H9 (cell line): ENCODE results near the gene ZNF33A. TPM values are rescaled to one million over a fixed set of nuclear protein-coding genes. Genes with fewer than 3 reads are reported as not detected.

Source experiments
- DNase-seq: peaks from one replicate; pipeline ENCODE4 v3.0.0-alpha.2; 2017
- H2AFZ ChIP-seq: one replicate; pipeline ENCODE4 v1.6.1; 2013; ENCODE audit warnings: mild to moderate bottlenecking, low read length, control low read depth, moderate library complexity
- H2AK5ac ChIP-seq: 2 replicates; pipeline ENCODE4 v1.6.1; 2013; ENCODE audit warnings: low read length, control low read depth, mixed read lengths; ENCODE audit not compliant: insufficient read length
- H2BK120ac ChIP-seq: one replicate; pipeline ENCODE4 v1.6.1; 2013; ENCODE audit warnings: low read depth, mild to moderate bottlenecking, low read length, control low read depth, inconsistent platforms; ENCODE audit not compliant: poor library complexity, severe bottlenecking
- H2BK12ac ChIP-seq: 2 replicates; pipeline ENCODE4 v1.6.1; 2013; ENCODE audit warnings: low read length, control low read depth, mixed read lengths, low read depth; ENCODE audit not compliant: insufficient read length
- H2BK15ac ChIP-seq: 2 replicates; pipeline ENCODE4 v1.6.1; 2013; ENCODE audit warnings: low read depth, low read length, control low read depth
- H2BK20ac ChIP-seq: one replicate; pipeline ENCODE4 v1.6.1; 2013; ENCODE audit warnings: low read depth, mild to moderate bottlenecking, low read length, control low read depth, inconsistent platforms; ENCODE audit not compliant: poor library complexity, severe bottlenecking
- H2BK5ac ChIP-seq: 2 replicates; pipeline ENCODE4 v1.6.1; 2013; ENCODE audit warnings: low read length, control low read depth, mixed read lengths; ENCODE audit not compliant: insufficient read length
- H3K14ac ChIP-seq: 2 replicates; pipeline ENCODE4 v1.6.1; 2013; ENCODE audit warnings: low read length, control low read depth; ENCODE audit not compliant: insufficient read depth
- H3K18ac ChIP-seq: 2 replicates; pipeline ENCODE4 v1.6.1; 2013; ENCODE audit warnings: low read depth, mild to moderate bottlenecking, mixed read lengths, low read length, control low read depth; ENCODE audit not compliant: insufficient read length
- H3K23ac ChIP-seq: 2 replicates; pipeline ENCODE4 v1.6.1; 2013; ENCODE audit warnings: low read length, control low read depth, mixed read lengths, low read depth; ENCODE audit not compliant: insufficient read length
- H3K23me2 ChIP-seq: 2 replicates; pipeline ENCODE4 v1.6.1; 2013; ENCODE audit warnings: low read depth, mild to moderate bottlenecking, mixed read lengths, low read length, control low read depth; ENCODE audit not compliant: insufficient read length, poor library complexity, severe bottlenecking
- H3K27ac ChIP-seq: 2 replicates; pipeline ENCODE4 v1.5.1; 2013; ENCODE audit warnings: low read length, control low read depth, mixed read lengths, low read depth; ENCODE audit not compliant: insufficient read length
- H3K27me3 ChIP-seq: 2 replicates; pipeline ENCODE4 v1.6.1; 2013; ENCODE audit warnings: low read length, control low read depth, inconsistent platforms; ENCODE audit not compliant: insufficient read depth
- H3K4ac ChIP-seq: 2 replicates; pipeline ENCODE4 v1.6.1; 2013; ENCODE audit warnings: low read depth, mild to moderate bottlenecking, control low read depth, inconsistent platforms, low read length, moderate library complexity
- H3K4me1 ChIP-seq: 2 replicates; pipeline ENCODE4 v1.6.1; 2013; ENCODE audit warnings: low read length, control low read depth, inconsistent platforms; ENCODE audit not compliant: insufficient read depth
- H3K4me2 ChIP-seq: 2 replicates; pipeline ENCODE4 v1.6.1; 2013; ENCODE audit warnings: low read length, control low read depth, mixed read lengths; ENCODE audit not compliant: insufficient read length, insufficient read depth
- H3K56ac ChIP-seq: 2 replicates; pipeline ENCODE4 v1.6.1; 2013; ENCODE audit warnings: low read depth, mild to moderate bottlenecking, mixed read lengths, low read length, control low read depth; ENCODE audit not compliant: insufficient read length
- H3K79me1 ChIP-seq: 2 replicates; pipeline ENCODE4 v1.6.1; 2013; ENCODE audit warnings: low read depth, mild to moderate bottlenecking, moderate library complexity, low read length, control low read depth, inconsistent platforms; ENCODE audit not compliant: insufficient read depth, poor library complexity, severe bottlenecking
- H3K79me2 ChIP-seq: 2 replicates; pipeline ENCODE4 v1.6.1; 2013; ENCODE audit warnings: low read length, control low read depth, inconsistent platforms; ENCODE audit not compliant: insufficient read depth
- H3K9ac ChIP-seq: 2 replicates; pipeline ENCODE4 v1.6.1; 2013; ENCODE audit warnings: low read length, control low read depth, mixed read lengths; ENCODE audit not compliant: insufficient read length; ENCODE audit errors: extremely low read depth
- H3K9me3 ChIP-seq: one replicate; pipeline ENCODE4 v1.6.1; 2013; ENCODE audit warnings: low read depth, low read length, inconsistent platforms; ENCODE audit not compliant: control insufficient read depth
- H3T11ph ChIP-seq: one replicate; pipeline ENCODE4 v1.6.1; 2013; ENCODE audit warnings: mild to moderate bottlenecking, low read length, control low read depth, inconsistent platforms
- H4K20me1 ChIP-seq: one replicate; pipeline ENCODE4 v1.6.1; 2013; ENCODE audit not compliant: control insufficient read depth, insufficient read length, insufficient read depth
- H4K5ac ChIP-seq: 2 replicates; pipeline ENCODE4 v1.6.1; 2013; ENCODE audit warnings: low read depth, mild to moderate bottlenecking, mixed read lengths, low read length, control low read depth; ENCODE audit not compliant: insufficient read length
- H4K8ac ChIP-seq: replicated peaks from 2 replicates; pipeline ENCODE4 v1.6.1; 2013; ENCODE audit warnings: low read length, control low read depth, mixed read lengths, low read depth; ENCODE audit not compliant: insufficient read length
- H4K91ac ChIP-seq: 2 replicates; pipeline ENCODE4 v1.6.1; 2013; ENCODE audit warnings: low read depth, mild to moderate bottlenecking, moderate library complexity, mixed read lengths, low read length, control low read depth; ENCODE audit not compliant: insufficient read length
- H3K27ac Mint-ChIP-seq, 3 experiments: 2 replicates in 2 of 3; 3 replicates in 1 of 3; pipeline ENCODE4 v1.8.0; 2020 to 2021; ENCODE audit warnings: mixed read lengths in 3 of 3, mild to moderate bottlenecking in 1 of 3, moderate library complexity in 1 of 3
- H3K27me3 Mint-ChIP-seq: 2 replicates; pipeline ENCODE4 v1.8.0; 2021; ENCODE audit warnings: low read depth, mild to moderate bottlenecking, moderate library complexity, mixed read lengths
- H3K36me3 Mint-ChIP-seq, 3 experiments: 2 replicates in 2 of 3; 3 replicates in 1 of 3; pipeline ENCODE4 v1.8.0; 2020 to 2021; ENCODE audit warnings: low read depth in 3 of 3, mixed read lengths in 3 of 3; ENCODE audit not compliant: insufficient read depth in 1 of 3
- H3K4me1 Mint-ChIP-seq, 2 experiments: 2 replicates each; pipeline ENCODE4 v1.8.0; 2020; ENCODE audit warnings: mixed read lengths in 2 of 2
- H3K4me3 Mint-ChIP-seq, 2 experiments: 2 replicates in 1 of 2; 3 replicates in 1 of 2; pipeline ENCODE4 v1.8.0; 2020 to 2021; ENCODE audit warnings: mild to moderate bottlenecking in 2 of 2, mixed read lengths in 2 of 2, moderate library complexity in 1 of 2
- H3K9me3 Mint-ChIP-seq, 2 experiments: 2 replicates in 1 of 2; 3 replicates in 1 of 2; pipeline ENCODE4 v1.8.0; 2020; ENCODE audit warnings: mild to moderate bottlenecking in 2 of 2, mixed read lengths in 2 of 2, moderate library complexity in 1 of 2
- CTCF ChIP-seq: fragments of 200-600 bp; sonication (generic); conservative IDR thresholded peaks from 3 replicates; pipeline ENCODE4 v1.8.0; 2021; ENCODE audit warnings: antibody characterized with exemption, mild to moderate bottlenecking
- WGBS: extraction: QIAGEN DNeasy Blood & Tissue Kit; methylation state at CpG from one replicate; pipeline ENCODE4 v1.1.7; 2013; ENCODE audit warnings: missing lambda C conversion rate, low lambda C conversion rate, mixed read lengths; ENCODE audit not compliant: insufficient read length; ENCODE audit errors: extremely low coverage; 5-methylcytosine and 5-hydroxymethylcytosine counted together
- total RNA-seq: library from RNA; stranded (reverse); gene quantifications from 2 replicates; pipeline ENCODE4 v1.2.1, GENCODE V29; 2021

ZNF33A gene
- total RNA-seq, 1 experiment from 2014 or later = 42.7 TPM

GRCh38 chr10:38043516-38043915 lies 33.0 kb downstream of the ZNF33A start:
- Histone ChIP-seq H2BK20ac (no peak overlapping the region), H4K5ac (no peak overlapping the region), H3T11ph (no peak overlapping the region), H3K79me1 (no peaks in the 10 kb centered on the region), H3K9ac (no peak overlapping the region), H3K23me2 (no peaks in the 10 kb centered on the region), H4K20me1 (no peaks in the 10 kb centered on the region), H2BK120ac (no peak overlapping the region), H3K14ac (no peak overlapping the region), H3K23ac (no peak overlapping the region), H4K8ac (no peak overlapping the region), H3K4ac (no peak overlapping the region), H4K91ac (no peak overlapping the region), H3K4me1 (no peaks in the 10 kb centered on the region), H2AK5ac (no peak overlapping the region), H2BK5ac (no peak overlapping the region), H3K27me3 (no peaks in the 10 kb centered on the region), H3K56ac (no peak overlapping the region), H3K79me2 (no peaks in the 10 kb centered on the region), H3K4me2 (no peak overlapping the region), H3K27ac (no peak overlapping the region), H3K18ac (no peak overlapping the region), H2BK12ac (no peak overlapping the region), H3K9me3 (no peaks in the 10 kb centered on the region), H2AFZ (no peak overlapping the region), H2BK15ac (no peak overlapping the region)
- no peak for TF ChIP-seq CTCF
- no peak for DNase-seq
- Mint-ChIP-seq H3K9me3 (peaks cover 26 to 54% of the 10 kb centered on the region in 2 experiments), H3K36me3 (peaks cover 69 to 76% (median 73%) of the 10 kb centered on the region in 3 experiments), H3K4me1 (no peaks in the 10 kb centered on the region), H3K27ac (no peak overlapping the region), H3K4me3 (no peak overlapping the region), H3K27me3 (no peaks in the 10 kb centered on the region)
- no CpG with 5 or more reads among the region's 2 CpGs for WGBS
